Progenitor cell of endocrine pancreas (in vitro differentiated cells): ENCODE measurements around the gene NEGR1. TPM values are rescaled to one million over a fixed set of nuclear protein-coding genes. Genes with fewer than 3 reads are reported as not detected.

Experiments
- DNase-seq: peaks from one replicate; pipeline ENCODE4 v3.0.0; 2021; ENCODE audit warnings: low spot score; ENCODE audit not compliant: unreplicated experiment
- H3K27ac Mint-ChIP-seq: 2 replicates; pipeline ENCODE4 v1.8.0; 2021; ENCODE audit warnings: mild to moderate bottlenecking, moderate library complexity, mixed read lengths
- H3K27me3 Mint-ChIP-seq: 2 replicates; pipeline ENCODE4 v1.8.0; 2021; ENCODE audit warnings: mixed read lengths
- H3K36me3 Mint-ChIP-seq: 2 replicates; pipeline ENCODE4 v1.8.0; 2022; ENCODE audit warnings: mixed read lengths; ENCODE audit not compliant: insufficient read depth
- H3K4me1 Mint-ChIP-seq: 2 replicates; pipeline ENCODE4 v1.8.0; 2021; ENCODE audit warnings: low read depth, mixed read lengths
- H3K4me3 Mint-ChIP-seq: 2 replicates; pipeline ENCODE4 v1.8.0; 2021; ENCODE audit warnings: low read depth, mild to moderate bottlenecking, moderate library complexity, mixed read lengths
- H3K9me3 Mint-ChIP-seq: 2 replicates; pipeline ENCODE4 v1.8.0; 2021; ENCODE audit warnings: low read depth, mixed read lengths
- CTCF ChIP-seq: fragments of 200-600 bp; sonication (generic); IDR thresholded peaks from one replicate; pipeline ENCODE4 v1.5.0; 2021; ENCODE audit warnings: antibody characterized with exemption, mild to moderate bottlenecking; ENCODE audit not compliant: unreplicated experiment
- total RNA-seq: library from RNA; stranded (reverse); gene quantifications from 2 replicates; pipeline ENCODE4 v1.2.1, GENCODE V29; 2021

The NEGR1 gene
- total RNA-seq, 1 donor from 2014 or later = 3.1 TPM

GRCh38 chr1:71861022-71861421, 421.3 kb downstream of the NEGR1 start:
- Mint-ChIP-seq H3K27ac (no peak overlapping the region), H3K27me3 (no peaks in the 10 kb centered on the region), H3K9me3 (no peaks in the 10 kb centered on the region), H3K36me3 (no peaks in the 10 kb centered on the region), H3K4me1 (no peaks in the 10 kb centered on the region), H3K4me3 (no peak overlapping the region)
- no peak for DNase-seq
- TF ChIP-seq CTCF = no peak

- H3K4me1 Mint-ChIP-seq = no peaks in the 10 kb centered on the region
- H3K4me3 Mint-ChIP-seq = no peak overlapping the region
- no peak overlapping the region for H3K27ac Mint-ChIP-seq
- no peaks in the 10 kb centered on the region for H3K27me3 Mint-ChIP-seq
- DNase-seq = no peak
- no peak for TF ChIP-seq CTCF
- H3K36me3 Mint-ChIP-seq = no peaks in the 10 kb centered on the region
- no peaks in the 10 kb centered on the region for H3K9me3 Mint-ChIP-seq
Observed at GRCh38 chr1:71859806-71860205, 422.5 kb downstream of the NEGR1 start.

- DNase-seq = no peak
- H3K36me3 Mint-ChIP-seq = no peaks in the 10 kb centered on the region
- H3K27me3 Mint-ChIP-seq = no peaks in the 10 kb centered on the region
- H3K4me1 Mint-ChIP-seq = no peaks in the 10 kb centered on the region
- no peak for TF ChIP-seq CTCF
- no peaks in the 10 kb centered on the region for H3K9me3 Mint-ChIP-seq
- H3K4me3 Mint-ChIP-seq = no peak overlapping the region
- H3K27ac Mint-ChIP-seq = no peak overlapping the region
Observed at GRCh38 chr1:71857862-71858261, 424.5 kb downstream of the NEGR1 start.

- no peak overlapping the region for H3K4me3 Mint-ChIP-seq
- H3K27me3 Mint-ChIP-seq = no peaks in the 10 kb centered on the region
- TF ChIP-seq CTCF = no peak
- no peaks in the 10 kb centered on the region for H3K9me3 Mint-ChIP-seq
- no peaks in the 10 kb centered on the region for H3K4me1 Mint-ChIP-seq
- DNase-seq = no peak
- H3K36me3 Mint-ChIP-seq = no peaks in the 10 kb centered on the region
- no peak overlapping the region for H3K27ac Mint-ChIP-seq
Observed at GRCh38 chr1:71853360-71853759, 429.0 kb downstream of the NEGR1 start.

GRCh38 chr1:71850936-71851335, 431.4 kb downstream of the NEGR1 start:
- TF ChIP-seq CTCF = no peak
- H3K9me3 Mint-ChIP-seq = no peaks in the 10 kb centered on the region
- no peaks in the 10 kb centered on the region for H3K36me3 Mint-ChIP-seq
- no peak for DNase-seq
- no peaks in the 10 kb centered on the region for H3K27me3 Mint-ChIP-seq
- H3K4me3 Mint-ChIP-seq = no peak overlapping the region
- H3K27ac Mint-ChIP-seq = no peak overlapping the region
- peaks cover 3% of the 10 kb centered on the region for H3K4me1 Mint-ChIP-seq

GRCh38 chr1:71850515-71850914, 431.8 kb downstream of the NEGR1 start:
- H3K9me3 Mint-ChIP-seq = no peaks in the 10 kb centered on the region
- H3K4me3 Mint-ChIP-seq = no peak overlapping the region
- H3K27me3 Mint-ChIP-seq = no peaks in the 10 kb centered on the region
- TF ChIP-seq CTCF = no peak
- no peak for DNase-seq
- no peaks in the 10 kb centered on the region for H3K36me3 Mint-ChIP-seq
- H3K27ac Mint-ChIP-seq = no peak overlapping the region
- peaks cover 3% of the 10 kb centered on the region for H3K4me1 Mint-ChIP-seq
